ENCODE measurements around the gene FAM117B. TPM values are rescaled to one million over a fixed set of nuclear protein-coding genes. Genes with fewer than 3 reads are reported as not detected.
"Not testable (repeated sequence)": the region's sequence is repeated elsewhere in the genome, so short reads cannot be mapped to it uniquely, and the experiment has no call there.

FAM117B gene
- total RNA-seq, 1 donor from 2014 or later: 7.8 TPM

DNA sequence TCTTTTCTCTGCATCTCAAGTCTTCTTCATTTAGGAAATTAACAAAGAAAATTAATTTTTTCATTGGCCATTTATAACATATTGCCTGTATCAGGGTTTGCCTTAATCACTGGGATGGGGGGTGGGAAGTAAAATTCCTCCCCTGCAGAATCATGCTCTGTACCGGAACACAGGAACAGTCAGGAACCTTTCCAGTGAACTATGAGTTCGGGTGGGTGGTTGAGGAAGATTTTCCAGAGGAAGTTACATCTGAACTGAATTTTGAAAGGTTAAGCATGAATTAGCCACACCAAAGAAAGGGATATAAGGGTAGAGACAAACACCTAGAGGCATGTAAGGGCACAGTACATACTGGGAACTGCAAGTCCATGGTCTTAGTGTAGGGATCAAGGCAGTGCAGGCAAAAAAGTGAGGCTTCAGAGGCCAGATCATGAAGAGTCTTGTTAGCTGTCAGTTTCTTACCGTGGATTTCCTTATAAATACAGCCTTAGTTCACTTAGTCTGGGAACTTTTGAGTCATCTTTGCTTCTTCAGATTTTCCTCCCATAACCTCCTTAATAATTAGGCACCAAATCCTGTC lies 55.6 kb downstream of the FAM117B start:
- no peak for ATAC-seq
- DNase-seq (ENCODE audit: low spot score): no peak
- intact Hi-C loops (cut with DNase I): no loop called here

DNA sequence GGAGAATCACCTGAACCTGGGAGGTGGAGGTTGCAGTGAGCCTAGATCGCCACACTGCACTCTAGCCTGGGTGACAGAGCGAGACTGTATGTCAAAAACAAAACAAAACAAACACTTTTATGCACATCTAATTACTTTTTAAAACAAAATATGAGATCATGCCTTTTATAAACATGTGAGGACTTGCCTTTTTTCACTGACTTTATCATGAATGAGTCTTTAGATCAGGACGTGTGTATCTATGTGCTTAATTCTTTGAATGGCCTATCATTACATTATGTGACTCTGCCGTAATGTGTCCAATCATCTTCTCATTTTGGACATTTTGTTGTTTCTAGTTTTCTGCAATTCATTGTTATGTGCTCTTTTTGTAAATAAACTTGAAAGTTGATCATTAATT lies 58.7 kb downstream of the FAM117B start:
- intact Hi-C loops (cut with DNase I): no loop called here
- ATAC-seq: no peak

DNA sequence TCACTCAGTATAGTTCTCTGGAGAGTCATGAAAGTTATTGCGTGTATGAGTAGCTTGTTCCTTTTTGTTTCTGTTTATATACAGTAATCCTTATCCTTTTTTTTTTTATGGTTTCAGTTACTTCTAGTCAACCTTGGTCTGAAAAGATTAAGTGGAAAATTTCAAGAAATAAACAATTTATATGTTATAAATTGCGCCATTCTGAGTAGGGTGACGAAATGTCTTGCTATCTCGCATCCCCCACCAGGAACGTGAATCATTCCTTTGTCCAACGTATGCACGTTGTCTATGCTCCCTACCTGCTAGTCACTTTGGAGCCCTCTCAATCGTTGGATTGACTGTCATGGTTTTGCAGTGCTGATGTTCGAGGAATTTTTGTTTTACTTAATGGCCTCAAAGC lies 60.4 kb downstream of the FAM117B start:
- intact Hi-C loops (cut with DNase I): no loop called here
- DNase-seq (ENCODE audit: low spot score): no peak
- no peak for ATAC-seq

More for the DNA sequence above, 58.7 kb downstream of the FAM117B start:
- no peak for DNase-seq (ENCODE audit: low spot score)

DNA sequence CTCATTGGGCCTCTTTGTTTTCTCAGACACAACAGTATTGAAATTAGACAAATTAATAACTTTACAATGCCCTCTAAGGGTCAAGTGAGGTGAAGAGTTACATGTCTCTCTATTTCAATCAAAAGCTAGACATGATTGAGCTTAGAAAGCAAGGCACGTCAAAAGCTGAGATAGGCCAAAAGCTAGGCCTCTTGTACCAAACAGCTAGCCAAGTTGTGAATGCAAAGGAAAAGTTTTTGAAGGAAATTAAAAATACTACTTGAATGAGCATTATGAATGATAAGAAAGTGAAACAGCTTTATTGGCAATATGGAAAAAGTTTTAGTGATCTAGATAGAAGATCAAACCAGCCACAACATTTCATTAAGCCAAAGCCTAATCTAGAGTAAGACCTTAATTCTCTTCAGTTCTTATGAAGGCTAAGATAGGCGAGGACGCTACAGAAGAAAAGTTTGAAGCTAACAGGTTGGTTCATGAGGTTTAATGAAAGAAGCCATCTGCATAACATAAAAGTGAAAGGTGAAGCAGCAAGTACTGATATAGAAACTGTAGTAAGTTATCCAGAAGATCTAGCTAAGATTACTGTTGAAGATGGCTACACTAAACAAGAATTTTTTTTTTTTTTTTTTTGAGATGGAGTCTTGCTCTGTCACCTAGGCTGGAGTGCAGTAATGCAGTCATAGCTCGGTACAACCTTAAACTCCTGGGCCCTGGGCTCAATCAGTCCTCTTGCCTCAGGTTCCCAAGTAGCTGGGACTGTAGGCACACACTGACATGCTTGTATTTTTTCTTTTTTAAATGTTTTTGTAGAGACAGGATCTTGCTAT lies 65.5 kb downstream of the FAM117B start:
- DNase-seq (ENCODE audit: low spot score) (no peak), ATAC-seq (no peak)
- intact Hi-C loops (cut with DNase I): no loop called here

DNA sequence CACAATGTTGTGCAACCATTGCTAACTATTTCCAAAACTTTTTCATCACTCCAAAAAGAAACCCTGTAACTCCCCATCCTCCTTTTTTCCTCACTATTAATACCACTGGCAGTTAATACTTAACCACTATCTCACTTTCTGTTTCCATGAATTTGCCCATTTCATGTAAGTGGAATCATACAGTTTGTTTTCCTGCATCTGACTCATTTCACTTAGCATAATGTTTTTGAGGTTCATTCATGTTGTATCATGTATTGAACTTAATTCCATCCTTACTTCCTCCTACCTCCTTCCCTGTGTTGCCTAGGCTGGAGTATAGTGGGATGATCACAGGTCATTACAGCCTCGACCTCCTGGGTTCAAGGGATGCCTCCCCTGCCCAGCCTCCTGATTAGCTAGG lies 68.3 kb downstream of the FAM117B start:
- intact Hi-C loops (cut with DNase I): no loop called here
- DNase-seq (ENCODE audit: low spot score) (no peak), ATAC-seq (no peak)

DNA sequence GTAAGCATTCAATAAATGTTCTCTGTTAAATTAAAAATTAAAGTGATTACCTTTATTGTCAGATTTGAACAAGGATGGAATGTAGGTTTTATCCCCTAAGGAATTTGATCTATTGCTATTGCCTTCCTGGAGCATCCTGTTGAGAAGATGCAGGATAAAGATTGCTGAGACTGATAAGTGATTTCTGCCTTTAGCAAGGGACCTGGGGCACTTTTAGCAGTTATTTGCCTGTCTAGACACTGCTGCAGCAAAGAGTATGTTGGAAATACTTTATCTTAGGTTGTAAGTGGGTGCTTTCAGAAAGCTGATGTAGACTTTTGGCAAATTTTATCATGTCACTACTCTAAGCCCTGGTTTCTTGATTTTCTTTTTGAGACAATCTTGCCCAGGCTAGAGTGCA lies 69.5 kb downstream of the FAM117B start:
- intact Hi-C loops (cut with DNase I): loop anchor here (2.0 kb wide), 1 partner anchor 49 kb away; no protein-coding TSS in a partner anchor
- ATAC-seq (no peak), DNase-seq (ENCODE audit: low spot score) (no peak)

DNA sequence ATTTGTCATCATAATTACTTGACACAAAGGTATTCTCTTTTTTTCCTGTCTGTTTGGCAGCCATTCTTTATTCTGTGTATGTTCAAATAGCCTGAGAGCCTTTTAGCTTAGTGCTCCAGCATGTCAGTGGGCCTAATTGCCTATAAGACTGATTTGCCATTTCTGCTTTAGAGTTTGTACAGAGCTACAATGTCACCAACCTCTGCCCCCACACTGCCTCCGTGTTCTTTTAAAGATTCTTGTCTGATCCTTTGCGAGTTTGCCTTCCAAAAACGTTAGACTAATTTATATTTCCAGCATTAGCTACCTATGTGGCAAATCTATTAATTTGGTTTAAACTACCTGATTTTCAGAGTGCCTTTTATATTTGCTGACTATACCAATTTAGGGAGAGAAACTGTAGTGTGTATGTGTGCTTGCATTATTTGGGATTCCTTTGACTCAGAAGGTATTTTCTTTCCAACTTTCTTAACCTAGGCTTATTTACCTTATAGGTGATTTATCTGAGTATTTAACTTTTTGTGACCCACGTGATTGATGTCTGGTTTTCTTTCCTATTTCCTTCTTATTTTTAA lies 70.8 kb downstream of the FAM117B start:
- DNase-seq (ENCODE audit: low spot score) (no peak), ATAC-seq (no peak)
- intact Hi-C loops (cut with DNase I): loop anchor here (2.0 kb wide), 1 partner anchor 51 kb away; no protein-coding TSS in a partner anchor

DNA sequence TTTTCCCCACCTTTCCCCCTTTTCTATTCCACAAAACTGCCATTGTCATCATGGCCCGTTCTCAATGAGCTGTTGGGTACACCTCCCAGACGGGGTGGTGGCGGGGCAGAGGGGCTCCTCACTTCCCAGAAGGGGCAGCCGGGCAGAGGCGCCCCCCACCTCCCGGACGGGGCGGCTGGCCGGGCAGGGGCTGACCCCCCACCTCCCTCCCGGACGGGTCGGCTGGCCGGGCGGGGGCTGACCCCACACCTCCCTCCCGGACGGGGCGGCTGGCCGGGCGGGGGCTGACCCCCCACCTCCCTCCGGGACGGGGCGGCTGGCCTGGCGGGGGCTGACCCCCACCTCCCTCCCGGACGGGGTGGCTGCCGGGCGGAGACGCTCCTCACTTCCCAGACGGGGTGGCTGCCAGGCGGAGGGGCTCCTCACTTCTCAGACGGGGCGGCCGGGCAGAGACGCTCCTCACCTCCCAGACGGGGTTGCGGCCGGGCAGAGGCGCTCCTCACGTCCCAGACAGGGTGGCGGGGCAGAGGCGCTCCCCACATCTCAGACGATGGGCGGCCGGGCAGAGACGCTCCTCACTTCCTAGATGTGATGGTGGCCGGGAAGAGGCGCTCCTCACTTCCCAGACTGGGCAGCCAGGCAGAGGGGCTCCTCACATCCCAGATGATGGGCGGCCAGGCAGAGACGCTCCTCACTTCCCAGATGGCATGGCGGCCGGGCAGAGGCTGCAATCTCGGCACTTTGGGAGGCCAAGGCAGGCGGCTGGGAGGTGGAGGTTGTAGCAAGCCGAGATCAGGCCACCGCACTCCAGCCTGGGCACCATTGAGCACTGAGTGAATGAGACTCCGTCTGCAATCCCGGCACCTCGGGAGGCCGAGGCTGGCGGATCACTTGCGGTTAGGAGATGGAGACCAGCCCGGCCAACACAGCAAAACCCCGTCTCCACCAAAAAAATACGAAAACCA lies 80.5 kb downstream of the FAM117B start:
- ATAC-seq; DNase-seq (ENCODE audit: low spot score); intact Hi-C loops (cut with DNase I): not testable (repeated sequence)

DNA sequence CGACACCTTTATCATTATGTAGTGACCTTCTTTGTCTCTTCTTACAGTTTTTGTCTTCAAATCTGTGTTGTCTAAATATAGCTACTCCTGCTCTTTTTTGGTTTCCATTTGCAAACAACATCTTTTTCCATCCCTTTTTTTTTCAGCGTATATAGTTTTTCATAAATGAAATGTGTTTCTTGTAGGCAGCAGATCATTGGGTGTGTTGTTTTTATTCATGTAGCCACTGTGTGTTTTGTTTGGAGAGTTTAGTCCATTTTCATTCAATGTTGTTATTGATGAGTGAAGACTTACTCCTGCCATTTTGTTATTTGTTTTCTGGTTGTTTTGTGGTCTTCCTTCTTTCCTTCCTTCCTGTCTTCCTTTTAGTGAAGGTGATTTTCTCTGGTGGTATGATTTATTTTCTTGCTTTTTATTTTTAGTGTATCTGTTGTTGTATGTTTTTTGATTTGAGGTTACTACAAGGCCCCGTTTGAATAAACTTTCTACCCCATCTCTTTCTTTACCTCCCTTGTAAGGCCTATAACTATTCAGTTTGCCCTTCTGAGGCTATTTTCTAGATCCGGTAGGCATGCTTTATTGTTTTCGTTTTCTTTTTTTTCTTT lies 81.4 kb downstream of the FAM117B start:
- DNase-seq (ENCODE audit: low spot score): no peak
- no peak for ATAC-seq
- intact Hi-C loops (cut with DNase I): no loop called here

DNA sequence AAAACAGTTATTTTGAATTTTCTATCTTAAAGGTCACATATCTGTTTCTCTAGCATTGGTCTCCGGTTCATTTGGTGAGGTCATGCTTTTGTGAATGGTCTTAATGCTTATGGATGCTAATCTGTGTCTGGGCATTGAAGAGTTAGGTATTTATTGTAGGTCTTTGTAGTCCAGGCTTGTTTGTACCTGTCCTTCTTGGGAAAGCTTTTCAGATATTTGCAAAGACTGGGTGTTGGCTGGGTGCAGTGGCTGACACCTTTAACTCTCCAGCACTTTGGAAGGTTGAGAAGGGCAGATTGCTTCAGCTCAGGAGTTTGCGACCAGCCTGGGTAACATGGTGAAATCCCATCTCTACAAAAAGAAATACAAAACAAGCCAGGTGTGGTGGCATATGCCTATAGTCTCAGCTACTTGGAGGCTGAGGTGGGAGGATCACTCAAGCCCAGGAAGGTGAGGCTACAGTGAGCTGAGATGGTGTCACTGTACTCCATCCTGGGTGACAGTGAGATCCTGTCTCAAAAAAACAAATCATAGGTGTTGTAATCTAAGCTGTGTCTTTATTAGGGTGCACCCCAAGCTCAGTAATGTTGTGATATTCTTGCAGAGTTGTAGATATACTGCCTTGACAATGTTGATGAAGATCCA lies 82.3 kb downstream of the FAM117B start:
- no peak for ATAC-seq
- intact Hi-C loops (cut with DNase I): no loop called here
- DNase-seq (ENCODE audit: low spot score): no peak

DNA sequence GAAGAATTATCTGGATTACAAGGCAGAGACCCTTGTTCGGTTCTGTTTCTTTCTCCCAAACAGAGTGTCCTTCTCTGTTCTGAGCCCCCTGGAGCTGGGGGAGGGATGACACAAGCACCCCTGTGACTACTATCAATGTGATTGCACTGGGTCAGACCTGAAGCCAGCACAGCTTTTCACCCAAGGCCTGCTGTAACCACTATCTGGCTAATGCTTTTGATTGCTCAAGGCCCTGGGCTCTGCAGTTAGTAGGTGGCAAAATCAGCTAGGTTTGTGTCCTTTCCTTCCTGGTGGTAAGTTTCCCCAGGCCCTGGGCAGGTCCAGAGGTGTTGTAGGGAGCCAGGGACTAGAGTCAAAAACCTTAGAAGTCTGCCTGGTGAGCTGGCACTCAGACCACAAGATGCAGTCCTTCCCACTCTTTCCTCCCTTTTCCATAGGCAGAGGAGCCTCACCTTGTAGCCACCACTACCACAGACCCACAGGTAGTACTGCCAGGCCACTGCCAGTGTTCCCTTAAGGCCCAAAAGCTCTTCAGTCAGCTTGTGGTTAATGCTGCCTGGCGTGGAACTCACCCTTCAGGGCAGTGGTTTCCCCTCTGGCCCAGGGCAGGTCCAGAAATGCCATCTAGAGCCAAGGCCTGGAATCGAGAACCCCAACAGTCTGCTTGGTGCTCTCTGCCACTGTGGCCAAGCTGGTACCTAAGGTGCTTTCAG lies 83.0 kb downstream of the FAM117B start:
- ATAC-seq: no peak
- intact Hi-C loops (cut with DNase I): no loop called here
- DNase-seq (ENCODE audit: low spot score): no peak

DNA sequence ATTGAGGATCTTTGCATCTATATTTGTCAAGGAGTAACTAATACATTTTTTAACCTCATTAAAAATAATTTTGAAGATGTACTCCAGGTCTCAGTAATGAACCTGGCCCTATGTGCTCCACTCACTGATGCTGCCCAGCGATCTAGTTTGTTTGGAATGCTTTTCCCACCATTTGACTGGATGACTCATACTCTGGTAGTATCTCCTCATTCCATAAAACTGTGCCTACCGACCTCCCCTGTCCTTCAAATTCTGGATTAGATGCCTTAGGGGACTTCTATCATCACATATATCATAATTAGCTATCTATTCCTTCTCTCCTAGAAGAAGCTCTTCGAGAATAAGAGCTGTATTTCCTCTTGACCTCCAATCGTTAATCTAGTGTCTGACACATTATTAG lies 83.8 kb downstream of the FAM117B start:
- intact Hi-C loops (cut with DNase I): no loop called here
- ATAC-seq (no peak), DNase-seq (ENCODE audit: low spot score) (no peak)

DNA sequence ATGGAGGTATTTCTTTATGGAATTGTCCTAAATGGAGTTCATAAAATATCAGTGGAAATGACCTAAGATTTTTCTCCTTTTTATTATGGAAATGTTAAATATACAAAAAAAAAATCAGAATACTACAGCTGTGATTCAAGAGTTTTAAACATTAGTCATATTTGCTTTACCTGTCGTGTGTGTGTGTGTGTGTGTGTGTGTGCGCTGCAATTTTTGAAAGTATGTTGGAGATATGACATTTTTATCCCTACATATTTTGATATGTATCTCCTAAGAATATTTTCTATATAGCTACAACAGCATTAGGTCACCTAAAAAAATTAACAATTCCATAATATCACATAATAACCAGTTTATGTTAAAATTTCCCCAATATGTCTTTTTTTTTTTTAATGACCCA lies 85.5 kb downstream of the FAM117B start:
- intact Hi-C loops (cut with DNase I): no loop called here
- ATAC-seq: no peak

DNA sequence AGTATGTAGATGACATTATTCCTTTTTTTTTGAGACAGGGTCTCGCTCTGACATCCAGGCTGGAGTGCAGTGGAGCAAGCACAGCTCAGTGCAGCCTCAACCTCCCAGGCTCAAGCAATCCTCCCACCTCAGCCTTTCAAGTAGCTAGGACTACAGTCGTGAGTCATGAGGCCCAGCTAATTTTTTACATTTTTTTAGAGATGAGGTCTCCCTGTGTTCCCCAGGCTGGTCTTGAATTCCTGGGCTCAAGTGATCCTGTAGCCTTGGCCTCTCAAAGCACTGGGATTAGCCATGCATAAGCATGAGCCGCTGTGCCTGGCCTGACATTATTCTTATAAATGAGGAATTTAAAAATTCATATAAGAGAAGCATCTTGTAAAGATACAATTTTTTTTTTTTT lies 86.9 kb downstream of the FAM117B start:
- intact Hi-C loops (cut with DNase I): no loop called here
- no peak for DNase-seq (ENCODE audit: low spot score)

More for the DNA sequence above, 85.5 kb downstream of the FAM117B start:
- DNase-seq (ENCODE audit: low spot score): no peak

DNA sequence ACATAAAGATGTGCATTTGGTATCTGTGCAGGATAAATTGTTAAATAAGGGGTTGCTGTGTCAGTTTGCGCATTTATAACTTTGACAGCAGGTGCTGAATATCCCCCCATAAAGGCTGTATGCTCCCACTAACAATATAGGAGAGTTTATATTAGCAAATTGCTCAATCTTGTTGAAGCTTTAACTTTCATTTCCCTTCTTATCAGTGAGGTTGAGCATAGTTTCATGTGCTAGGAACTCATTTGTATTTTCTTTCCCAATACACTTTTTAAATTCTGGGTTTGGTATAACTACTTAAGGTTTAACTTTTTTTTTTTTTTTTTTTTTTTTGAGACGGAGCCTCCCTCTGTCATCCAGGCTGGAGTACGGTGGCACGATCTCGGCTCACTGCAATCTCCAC lies 89.0 kb downstream of the FAM117B start:
- DNase-seq (ENCODE audit: low spot score) (no peak), ATAC-seq (no peak)
- intact Hi-C loops (cut with DNase I): no loop called here

More for the DNA sequence above, 86.9 kb downstream of the FAM117B start:
- no peak for ATAC-seq

DNA sequence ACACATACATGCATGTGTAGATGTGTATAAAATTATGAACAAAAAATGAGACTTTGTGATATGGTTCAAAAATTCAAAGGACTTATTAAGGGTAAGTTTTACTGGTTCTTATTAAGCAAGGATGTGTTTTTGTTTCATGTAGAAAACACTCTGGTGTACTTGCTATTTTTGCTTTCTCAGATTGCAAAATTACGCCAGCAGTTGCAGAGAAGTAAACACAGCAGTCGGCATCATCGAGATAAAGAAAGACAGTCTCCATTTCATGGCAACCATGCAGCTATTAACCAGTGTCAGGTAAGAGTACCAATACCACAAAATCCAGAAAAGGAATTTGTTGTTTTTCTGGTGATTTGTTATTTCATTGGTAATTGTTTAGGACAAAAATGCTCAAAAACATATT lies 91.3 kb downstream of the FAM117B start:
- no peak for ATAC-seq
- intact Hi-C loops (cut with DNase I): no loop called here
- DNase-seq (ENCODE audit: low spot score): no peak

DNA sequence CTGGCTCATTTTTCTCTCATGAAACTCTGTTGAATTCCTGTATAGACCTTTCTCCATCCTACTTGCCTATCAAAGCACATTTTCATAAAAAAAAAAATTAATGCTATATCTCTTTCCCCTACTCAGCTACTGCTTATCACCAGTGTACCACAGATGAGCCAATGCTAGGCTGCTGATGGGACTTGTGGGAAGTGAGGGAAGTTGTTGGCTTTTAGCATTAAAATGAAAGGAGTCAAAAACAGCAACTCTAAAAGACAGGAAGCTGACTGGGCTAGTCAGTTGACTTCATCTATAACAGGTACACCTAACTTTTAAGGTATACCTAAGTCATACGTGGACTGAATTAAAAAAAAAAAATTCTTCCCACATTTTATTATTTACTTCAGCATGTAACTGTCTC lies 102.1 kb downstream of the FAM117B start:
- ATAC-seq (no peak), DNase-seq (ENCODE audit: low spot score) (no peak)
- intact Hi-C loops (cut with DNase I): no loop called here

DNA sequence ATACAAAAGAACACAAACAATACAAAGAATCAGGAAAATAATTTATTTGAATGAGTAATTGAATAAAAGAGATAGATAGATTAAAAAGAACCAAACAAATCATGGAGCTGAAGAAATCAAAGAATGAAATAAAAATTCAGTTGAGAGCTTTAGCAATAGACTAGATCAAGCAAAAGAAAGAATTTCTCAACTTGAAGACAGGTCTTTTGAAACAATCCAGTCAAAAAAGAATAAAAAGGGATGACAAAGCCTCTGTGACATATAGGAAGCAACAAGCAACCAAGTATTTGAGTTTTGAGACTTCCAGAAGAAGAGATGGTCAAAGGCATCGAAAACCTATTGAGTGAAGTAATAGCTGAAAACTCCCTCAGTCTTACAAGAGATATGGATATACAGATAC lies 108.8 kb downstream of the FAM117B start:
- DNase-seq (ENCODE audit: low spot score) (no peak), ATAC-seq (no peak)
- intact Hi-C loops (cut with DNase I): no loop called here

All from sciatic nerve (tissue), 2 donors.